RPMI8226 (cell line): ENCODE data around the gene SKIC8.

Source experiments
- DNase-seq: peaks from one replicate; pipeline ENCODE4 v3.0.0-alpha.2; 2015

The SKIC8 gene

DNA sequence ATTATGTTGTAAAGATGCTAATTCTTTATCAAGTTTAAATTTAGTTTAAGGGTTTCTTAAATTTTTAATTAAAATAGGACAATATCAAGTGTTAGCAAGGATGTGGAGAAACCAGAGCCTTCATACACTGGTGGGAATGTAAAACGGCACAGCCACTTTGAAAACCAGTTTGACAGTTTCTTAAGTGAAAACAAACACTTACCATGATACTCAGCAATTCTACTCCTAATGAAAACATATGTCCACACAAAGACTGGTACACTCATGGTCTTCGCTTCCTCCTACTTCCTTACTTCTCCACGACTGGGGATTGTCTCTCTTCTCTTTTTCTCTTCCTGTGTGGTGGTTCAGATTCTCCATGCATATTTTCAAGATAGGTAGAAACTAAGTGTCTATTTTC lies 9.2 kb downstream of the SKIC8 start:
- DNase-seq, result no peak

DNA sequence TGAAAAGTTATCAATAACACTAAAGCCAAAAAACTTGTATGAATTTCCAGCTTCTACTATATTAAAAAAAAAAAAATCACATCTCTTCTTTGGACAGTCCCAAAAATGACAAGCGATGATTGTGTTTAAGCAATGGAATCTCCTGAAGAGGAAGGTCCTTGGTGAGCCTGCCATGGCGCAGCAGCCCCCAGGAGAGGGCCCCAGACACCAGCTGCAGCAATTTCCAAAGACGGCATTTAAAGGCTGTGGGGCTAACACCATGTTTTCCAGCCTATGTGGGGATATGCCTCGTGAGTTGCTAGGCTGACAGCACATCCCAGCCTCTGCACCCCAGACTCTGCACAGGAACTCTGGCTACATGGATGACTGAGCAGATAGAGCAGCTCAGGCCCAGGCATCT lies 14.7 kb downstream of the SKIC8 start:
- no peak for DNase-seq

DNA sequence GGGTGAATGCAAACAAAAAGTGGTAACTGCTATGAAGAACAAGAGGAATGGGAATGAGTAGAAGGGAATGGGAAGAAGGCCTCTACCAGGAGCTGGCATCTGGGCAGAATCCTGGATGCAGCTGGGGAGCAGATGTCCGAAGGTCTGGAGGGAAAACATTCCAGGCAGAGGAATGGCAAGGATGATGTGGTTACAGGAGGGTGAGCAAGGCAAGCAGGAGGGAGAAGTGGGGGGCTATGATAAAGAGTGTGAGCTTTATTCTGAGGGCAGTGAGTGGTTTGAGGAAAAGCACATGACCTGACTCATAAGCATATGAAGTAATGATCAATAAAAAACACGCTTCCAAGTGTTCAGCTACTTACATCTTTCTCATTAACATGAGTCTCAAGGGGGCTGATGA lies 17.1 kb downstream of the SKIC8 start:
- DNase-seq, result no peak

DNA sequence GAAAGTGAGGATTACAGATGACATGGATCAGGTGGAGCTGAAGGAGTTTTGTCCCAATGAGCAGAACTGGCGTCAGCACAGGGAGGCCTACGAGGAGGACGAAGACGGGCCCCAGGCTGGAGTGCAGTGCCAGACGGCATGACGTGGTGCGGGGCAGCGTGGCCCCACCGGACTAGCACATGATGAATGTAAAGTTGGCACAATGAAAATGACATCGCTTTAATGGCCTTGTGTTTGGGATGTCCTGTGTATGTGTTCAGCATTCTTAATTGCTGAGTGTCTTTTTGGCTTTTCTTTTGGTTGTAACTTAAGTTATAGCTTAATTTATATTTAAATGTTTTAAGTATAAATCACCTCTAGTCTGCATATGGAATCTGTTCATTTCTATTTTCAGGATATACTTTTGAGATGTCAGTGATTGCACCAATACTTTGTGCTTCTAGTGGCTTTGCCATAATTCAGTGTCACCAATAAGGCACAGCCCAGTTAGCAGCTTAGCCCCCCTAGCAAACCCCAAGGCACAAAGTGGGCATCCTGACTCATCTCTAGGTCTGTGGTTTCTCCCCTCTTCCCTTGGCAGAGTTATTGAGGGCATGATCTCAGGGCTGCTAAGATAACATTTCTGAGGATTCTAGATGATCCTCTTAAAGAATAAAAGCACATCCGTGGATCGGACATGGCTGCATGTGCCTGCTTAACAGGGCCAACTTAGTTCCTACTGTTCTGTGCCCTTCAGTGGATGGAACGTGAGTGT lies 18.9 kb downstream of the SKIC8 start:
- DNase-seq, result no peak

DNA sequence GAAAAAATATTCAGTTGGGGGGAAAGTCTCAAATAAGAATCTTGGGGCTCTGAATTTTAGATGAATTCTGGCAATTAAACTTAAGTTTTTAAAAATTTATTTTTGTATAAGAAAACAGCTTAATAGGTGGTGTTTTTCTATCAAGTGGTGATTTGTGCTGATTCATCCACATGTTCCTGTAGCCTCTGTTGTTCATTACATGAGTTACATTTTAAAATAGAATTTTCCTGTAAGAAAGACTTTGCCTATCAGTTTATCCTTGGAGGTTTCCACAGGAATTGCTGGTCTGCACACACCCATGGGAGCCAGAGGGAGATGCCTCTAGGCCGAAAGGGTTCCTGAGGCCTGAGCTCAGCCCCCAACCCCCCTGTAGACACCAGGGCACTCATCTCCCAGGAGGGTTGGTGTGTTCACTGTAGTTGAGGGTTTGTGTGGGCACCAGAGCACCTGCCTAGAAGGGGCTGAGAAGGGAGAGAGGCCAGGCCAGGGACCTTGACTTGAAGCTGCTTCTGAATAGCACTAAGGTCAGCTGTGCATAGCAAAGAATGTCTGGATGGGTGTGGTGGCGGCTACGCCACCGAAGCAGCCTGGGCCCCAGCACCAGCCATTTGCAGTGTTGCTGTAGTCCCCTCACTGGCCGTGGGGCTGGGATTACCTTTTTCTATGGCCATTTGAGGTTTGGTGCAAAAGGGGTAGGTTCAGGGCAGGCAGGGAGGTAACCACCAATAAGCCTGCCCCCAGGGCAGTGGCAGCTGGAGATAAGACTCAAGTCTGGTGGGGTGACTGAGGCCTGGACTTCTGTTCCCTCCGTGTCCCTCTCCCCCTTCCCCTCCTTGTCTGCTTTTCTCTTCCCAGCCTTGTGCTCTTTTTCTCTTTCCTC lies 23.1 kb downstream of the SKIC8 start:
- no peak for DNase-seq

DNA sequence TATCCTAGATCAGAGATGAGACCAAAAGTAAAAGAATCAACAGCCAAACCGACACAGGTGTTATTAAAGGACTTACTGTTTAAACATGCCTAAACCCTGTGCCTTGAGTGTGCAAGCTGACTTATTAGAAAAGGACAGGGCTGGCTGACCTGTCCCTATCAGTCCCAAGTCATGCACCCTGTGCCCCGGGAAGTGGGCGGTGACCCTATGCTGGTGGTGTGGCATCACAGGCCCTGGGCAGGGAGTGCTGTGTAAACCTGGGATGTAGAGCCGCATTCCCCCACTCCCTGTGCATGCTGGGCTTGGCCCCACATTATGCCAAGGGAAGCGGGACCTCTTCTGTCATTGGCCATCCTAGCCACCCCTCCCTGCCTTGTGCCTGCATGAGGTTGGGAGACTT lies 24.4 kb downstream of the SKIC8 start:
- DNase-seq, result no peak

DNA sequence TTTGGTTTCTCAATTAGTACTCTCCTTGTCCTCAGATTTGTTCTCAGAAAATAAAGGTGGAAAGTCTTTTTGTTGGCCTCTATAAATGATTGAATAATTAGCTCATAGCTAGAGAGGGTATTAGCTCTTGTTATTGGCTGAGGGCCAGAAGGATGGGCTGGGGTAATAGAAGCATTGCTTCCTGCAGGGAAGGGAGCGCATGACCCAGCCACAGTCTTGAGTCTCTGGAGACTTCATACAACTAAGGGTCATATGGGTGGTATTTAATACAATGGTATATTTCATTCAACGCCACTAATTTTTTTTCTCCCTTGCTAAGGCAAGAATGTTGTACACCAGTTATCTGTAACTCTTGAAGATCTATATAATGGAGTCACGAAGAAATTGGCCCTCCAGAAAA lies 26.6 kb downstream of the SKIC8 start:
- no peak for DNase-seq

DNA sequence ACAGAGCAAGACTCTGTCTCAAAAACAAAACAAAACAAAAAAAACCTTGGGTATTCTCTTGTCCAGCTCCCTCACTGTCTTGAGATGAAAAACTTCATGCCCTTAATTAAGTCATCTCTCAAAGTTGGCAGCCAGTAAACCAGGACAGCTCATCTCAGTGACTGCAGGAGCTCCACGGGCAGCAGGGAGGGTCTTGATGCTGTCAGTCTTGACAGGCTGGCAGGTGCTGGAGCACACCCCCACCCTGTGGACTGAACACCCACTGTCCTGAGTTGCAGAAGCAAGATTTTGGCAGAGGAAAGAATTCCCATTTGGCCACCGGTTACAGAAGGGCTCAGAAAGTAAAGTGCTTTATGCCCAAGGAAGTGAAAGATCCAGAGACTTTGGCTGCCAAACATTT lies 27.1 kb downstream of the SKIC8 start:
- DNase-seq, result no peak

DNA sequence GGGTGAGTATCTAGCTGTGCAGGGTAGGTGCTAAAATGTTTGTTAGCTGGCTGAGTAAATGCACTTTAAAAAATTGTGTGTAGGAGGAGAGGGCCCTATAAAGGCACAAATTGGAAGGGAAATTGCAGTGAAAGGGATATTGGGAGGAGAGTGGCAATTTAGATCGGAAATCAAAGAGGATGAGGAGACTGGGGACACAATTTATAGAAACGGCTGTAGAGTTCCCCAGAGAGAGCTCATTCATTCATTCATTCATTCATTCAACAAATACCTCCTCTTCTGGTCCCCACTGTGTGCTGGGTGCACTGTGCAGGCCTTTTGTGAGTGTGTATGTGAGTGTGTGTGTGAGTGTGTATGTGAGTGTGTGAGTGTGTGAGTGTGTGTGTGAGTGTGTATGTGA lies 32.6 kb downstream of the SKIC8 start:
- DNase-seq, result no peak

DNA sequence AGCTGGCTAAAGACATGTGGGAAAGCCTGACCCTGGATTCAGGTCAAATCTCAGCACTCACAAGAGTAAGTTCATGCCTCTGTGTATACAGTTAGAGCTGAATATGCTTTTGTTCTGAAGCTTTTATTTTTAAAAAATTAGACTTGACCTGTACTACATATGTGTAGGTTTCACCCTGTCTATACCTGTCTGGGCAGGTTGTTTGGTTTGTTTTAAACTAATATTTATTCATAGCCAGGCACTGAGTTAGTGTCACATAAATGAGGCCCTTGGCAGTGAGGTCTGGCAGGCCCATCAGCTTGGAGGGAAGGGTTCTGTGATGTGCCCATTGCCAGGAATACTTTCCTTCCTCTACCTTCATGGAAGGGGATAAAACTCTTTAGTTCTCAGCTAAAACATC lies 33.2 kb downstream of the SKIC8 start:
- DNase-seq, result no peak

DNA sequence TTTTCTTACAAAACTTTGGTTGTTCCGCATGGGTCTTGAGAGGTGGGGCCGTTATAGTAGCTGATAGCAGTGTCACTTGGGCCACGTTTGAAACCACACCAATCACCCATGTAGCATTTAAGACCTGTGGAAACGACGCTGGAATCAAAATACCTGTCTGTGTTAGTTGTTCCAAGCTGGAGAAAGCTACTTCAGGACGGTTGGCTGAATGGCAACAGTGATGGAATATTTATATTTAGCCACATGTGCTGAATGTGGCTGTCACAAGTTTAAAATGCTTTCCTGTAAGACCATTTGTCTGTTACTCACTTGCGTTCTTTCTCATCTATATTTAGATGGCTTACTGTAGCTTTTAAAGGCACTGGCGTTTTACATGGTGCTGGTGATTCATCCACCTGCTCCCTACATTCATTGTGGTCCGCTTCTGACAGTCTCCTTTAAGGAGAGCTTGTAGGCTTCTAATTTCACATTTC lies 33.6 kb downstream of the SKIC8 start:
- no peak for DNase-seq

DNA sequence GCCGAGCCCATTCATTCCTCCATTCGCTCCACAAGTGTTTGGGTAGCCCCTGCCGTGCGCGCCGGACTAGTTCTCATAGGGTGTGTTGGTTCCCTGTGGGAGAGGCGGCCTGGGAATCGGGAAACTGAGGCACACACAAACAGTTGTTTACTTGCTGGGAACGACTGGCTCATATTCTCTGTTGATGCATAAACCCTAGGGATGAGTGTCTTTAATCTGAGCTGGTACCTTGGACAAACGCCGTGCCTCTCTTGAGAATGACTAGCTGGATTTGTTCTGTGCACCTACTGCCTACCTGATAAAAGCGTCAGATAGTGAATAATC lies 34.3 kb downstream of the SKIC8 start:
- no peak for DNase-seq

DNA sequence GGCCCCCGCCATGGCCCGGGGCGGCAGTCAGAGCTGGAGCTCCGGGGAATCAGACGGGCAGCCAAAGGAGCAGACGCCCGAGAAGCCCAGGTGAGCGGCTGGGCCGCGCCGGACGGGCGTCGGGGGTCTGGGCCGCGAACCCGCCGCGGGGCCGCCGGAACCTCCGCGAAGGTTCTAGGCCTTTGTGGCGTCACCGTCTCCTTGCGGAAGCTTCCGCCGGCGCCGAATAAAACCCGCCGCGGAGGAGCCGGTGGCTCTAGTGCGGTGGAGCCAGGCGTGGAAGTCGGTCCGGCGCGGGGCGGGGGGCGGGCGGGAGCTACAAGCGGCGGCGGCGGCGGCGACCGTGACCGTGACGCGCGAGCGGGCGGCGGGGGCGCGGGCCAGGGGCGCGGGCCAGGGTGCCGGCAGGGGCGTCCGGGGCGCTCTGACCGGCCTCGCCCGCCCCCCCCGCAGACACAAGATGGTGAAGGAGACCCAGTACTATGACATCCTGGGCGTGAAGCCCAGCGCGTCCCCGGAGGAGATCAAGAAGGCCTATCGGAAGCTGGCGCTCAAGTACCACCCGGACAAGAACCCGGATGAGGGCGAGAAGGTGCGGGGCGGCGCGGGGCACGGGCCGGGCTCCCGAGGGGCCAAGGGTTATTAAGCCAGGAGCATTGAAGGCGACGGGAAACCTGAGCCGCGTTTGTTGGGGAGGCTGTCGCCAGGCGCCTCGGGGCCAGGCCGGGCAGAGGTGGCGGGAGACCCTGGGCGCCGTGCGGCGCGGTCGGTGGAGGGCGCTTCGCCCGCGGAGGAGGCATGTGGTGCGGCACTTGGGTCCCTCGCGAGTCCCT lies 34.9 kb downstream of the SKIC8 start, which contains the start of gene DNAJA4:
DNAJA4 (plus strand) TSS at position 259 of the 833 bp plus-strand sequence; CDS start at position 461, 202 bp downstream.
- DNase-seq, result no peak

DNA sequence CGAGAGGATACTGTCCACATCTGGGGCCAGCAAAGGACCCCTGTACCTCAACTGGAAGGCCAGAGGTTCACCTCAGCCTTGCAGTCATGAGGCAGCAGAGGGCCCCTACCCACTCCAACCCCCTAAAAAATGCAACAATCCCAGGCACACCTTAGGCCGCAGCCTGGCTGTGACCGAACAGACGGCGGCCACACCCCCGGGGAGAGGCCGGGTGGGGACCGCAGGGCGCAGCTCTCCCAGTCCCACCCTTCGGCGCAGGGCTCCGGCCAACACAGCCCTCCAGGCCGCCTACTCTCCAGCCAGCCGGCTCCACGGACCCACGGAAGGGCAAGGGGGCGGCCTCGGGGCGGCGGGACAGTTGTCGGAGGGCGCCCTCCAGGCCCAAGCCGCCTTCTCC lies 35.5 kb downstream of the SKIC8 start:
- no peak for DNase-seq

DNA sequence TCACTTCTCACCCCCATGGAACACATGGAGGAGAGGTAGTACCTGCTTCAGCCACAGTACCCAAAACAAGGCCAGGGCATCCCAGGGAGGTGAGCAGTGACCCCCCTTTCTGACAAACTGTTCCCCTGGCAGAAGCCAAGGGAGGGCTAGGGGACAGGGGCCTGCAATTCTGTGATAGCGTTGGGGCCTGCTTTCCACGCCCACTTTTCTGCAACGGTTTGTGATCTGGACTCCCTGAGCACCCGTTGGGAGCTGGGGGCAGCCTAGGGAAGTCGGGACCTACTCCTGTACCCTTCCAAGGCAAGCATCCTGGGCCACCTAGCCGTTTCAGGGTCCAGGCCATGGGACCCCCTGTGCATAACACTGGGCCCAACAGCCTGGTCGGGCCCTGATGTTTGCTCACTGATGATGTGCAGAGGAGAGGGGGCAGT lies 36.0 kb downstream of the SKIC8 start:
- no peak for DNase-seq

DNA sequence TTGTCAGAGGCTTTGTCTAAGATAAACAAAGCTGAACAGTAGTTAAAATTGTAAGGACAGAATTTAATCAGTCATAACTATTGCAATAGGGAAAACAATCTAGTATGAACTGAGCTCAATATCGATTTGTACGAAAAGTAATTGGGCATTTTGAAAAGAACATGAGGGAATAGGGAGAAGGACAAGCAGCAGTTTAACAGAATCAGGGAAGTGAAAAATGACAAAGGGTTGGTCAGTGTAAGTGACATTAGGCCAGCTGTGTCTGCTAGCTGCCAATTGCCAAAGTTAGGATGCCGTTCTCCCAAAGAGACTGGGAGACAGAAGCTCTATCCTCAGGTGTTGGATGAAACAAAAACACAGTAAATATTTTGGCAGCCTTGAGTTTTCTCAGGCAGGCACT lies 38.3 kb downstream of the SKIC8 start:
- no peak for DNase-seq

DNA sequence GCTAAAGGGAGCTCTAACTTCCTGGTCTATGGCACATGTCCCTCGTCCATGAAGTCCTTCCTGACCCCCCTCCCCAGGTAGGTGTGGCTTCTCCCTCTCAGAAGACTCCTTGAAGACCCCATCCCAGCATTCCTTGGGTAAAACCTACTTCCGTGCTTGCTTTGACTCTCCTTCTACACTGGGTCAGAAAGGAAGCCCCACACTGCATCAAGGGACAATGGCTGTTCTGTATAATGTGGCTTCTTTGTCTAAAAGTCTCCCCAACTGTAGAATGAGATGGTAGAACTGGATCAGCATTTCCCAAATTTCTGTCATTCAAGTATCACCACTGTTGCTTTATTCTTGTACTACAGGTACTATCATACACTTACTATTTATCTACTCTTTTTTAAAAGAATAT lies 38.9 kb downstream of the SKIC8 start:
- no peak for DNase-seq

DNA sequence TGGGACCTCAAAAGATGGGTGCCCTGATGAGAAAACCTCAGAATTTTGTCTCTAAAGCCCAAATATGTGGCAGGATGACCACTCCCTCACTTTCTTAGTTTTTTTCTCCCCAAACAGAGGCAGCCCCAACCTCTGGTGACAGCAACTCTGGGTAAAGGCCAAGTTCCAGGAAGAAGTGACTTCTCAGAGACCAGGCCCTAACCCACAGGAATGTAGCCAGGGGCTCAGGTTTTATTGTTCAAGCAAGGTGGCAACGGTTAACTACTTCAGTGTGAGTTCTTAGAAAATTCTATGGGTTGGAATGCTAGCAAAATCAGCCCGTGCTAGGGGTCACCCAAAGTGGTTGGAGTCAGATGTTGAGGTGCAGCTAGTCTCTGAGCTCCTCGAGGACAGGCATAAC lies 40.2 kb downstream of the SKIC8 start:
- no peak for DNase-seq

DNA sequence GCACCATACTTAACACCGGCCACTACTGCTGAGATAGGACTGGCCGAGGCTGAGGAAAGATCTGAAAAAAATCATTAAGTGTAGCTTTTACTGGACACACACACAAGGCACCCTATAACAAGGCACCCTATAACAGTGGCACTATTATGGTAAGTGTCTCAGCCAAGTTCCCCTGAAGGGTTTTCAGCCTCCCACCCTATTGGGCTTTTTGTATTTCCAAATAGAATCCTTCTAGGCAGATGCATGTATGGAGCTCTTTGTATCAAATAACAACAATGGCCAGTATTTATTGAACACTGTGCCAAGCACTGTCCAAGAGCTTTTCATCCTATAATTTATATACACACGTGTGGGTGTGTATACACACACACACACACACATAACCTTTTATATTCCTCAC lies 41.7 kb downstream of the SKIC8 start:
- DNase-seq, result no peak

DNA sequence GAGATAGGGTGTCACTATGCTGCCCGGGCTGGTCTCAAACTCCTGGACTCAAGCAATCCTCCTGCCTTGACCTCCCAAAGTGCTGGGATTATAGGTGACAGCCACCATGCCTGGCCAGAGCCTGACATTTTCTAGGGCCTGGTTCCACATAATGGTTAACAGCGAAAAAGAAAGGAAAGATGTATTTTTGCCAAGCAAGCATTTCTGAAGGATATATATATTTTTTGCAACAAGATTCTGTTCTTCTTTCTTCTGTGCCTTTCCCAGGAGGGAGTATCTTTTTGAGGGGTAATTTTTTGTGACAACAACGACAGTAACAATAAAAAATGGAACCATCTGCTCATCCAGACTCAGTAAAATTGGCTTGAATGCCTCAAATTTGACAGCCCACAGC lies 43.4 kb downstream of the SKIC8 start:
- DNase-seq, result no peak

DNA sequence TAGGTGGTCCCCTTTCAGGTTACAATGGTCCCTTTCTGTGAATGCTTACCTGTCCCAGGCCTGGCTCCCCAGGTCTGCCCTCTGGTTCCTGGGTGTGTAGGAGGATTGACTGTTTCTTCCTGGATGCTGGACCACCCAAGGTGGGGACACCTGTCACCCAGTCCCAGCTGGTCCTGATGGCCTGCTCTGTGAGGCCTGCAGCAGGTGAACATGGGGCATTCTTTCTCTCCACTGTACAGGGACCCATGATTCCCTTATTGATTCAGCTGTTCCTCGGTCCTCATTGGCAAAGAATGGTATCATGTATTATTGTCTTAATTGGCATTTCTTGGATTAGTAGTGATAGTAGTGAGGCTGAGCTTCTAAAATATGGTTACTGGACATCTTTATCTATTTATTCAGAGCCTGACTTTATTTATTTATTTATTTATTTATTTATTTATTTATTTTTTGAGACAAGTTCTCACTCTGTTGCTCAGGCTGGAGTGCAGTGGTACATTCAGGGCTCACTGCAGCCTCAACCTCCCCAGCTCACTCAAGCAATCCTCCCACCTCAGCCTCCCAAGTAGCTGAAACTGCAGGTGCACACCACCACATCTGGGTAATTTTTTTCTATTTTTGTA lies 43.9 kb downstream of the SKIC8 start:
- DNase-seq, result no peak

DNA sequence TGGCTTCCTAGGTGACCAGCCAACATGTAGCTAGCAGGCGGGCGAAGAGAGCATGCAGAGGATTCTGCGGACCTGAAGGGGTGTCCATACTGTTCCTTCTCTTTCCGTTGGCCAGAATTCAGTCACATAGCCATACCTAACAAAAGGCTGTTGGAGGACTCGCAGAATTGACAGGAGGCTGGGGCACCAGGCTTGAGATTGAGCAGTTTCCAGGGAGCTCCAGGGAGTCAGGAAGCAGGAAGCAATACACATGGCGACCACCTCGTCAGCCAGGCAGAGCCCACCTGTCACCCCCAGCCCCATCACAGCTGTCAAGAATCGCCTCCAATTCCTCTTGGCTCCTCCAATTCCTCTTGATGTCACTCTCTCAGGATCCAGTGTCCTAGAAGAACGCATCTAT lies 48.3 kb downstream of the SKIC8 start:
- DNase-seq, result no peak

DNA sequence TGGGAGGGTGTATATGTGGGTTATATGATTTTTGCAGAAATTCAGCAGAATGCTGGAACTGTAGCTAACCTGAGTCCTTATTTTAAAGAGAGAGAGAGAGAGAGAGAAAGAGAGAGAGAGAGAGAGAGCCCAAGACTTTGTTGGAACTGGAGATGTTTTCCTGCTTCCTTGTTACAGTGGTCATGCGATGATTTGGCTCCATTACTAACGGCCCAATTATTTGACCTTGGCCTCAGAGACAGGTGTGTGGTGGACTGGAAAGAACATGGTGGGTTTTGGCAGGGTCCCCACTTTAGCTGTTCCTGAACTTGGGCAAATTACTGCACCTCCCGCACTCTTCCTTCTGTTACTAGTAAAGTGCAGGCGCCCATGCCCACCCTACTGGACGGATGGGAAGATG lies 50.3 kb downstream of the SKIC8 start:
- DNase-seq, result no peak
